SU-DHL-6 (cell line): ENCODE results near the gene BPIFA2.

Source experiments
- H2AFZ ChIP-seq: fragments of 200-600 bp; sonication (generic); 2 replicates; pipeline ENCODE4 v1.6.1; 2014; ENCODE audit warnings: low read depth, mild to moderate bottlenecking, moderate library complexity, mixed read lengths, antibody characterized with exemption, low read length; ENCODE audit not compliant: severe bottlenecking
- H3F3A ChIP-seq: fragments of 200-600 bp; shearing (Covaris generic); 2 replicates; pipeline ENCODE4 v1.6.0; 2016; ENCODE audit warnings: antibody characterized with exemption, mild to moderate bottlenecking; ENCODE audit not compliant: insufficient read depth
- H3K27ac ChIP-seq: fragments of 200-600 bp; sonication (generic); 2 replicates; pipeline ENCODE4 v1.5.1; 2016; ENCODE audit warnings: low read depth, mild to moderate bottlenecking, low read length, moderate library complexity, mixed read lengths
- H3K27me3 ChIP-seq: fragments of 200-600 bp; sonication (generic), shearing (Covaris generic); 2 replicates; pipeline ENCODE4 v1.6.0; 2014; ENCODE audit warnings: mild to moderate bottlenecking, low read length
- H3K36me3 ChIP-seq: fragments of 200-600 bp; sonication (generic); 2 replicates; pipeline ENCODE4 v1.6.1; 2014; ENCODE audit warnings: mild to moderate bottlenecking, low read length, mixed read lengths
- H3K4me2 ChIP-seq: fragments of 300-600, 200-600 bp; shearing (Covaris generic), sonication (generic); 2 replicates; pipeline ENCODE4 v1.6.0; 2014; ENCODE audit warnings: low read length, low read depth, mild to moderate bottlenecking; ENCODE audit not compliant: poor library complexity, severe bottlenecking
- H3K4me3 ChIP-seq: fragments of 200-600 bp; sonication (generic); 2 replicates; pipeline ENCODE4 v1.5.1; 2014; ENCODE audit warnings: antibody characterized with exemption, low read length, mild to moderate bottlenecking, mixed read lengths; ENCODE audit not compliant: insufficient read depth, poor library complexity, severe bottlenecking
- H3K79me2 ChIP-seq: fragments of 200-600 bp; sonication (generic); 2 replicates; pipeline ENCODE4 v1.6.1; 2014; ENCODE audit warnings: mild to moderate bottlenecking, low read length, moderate library complexity; ENCODE audit not compliant: insufficient read depth
- H3K9ac ChIP-seq: fragments of 200-600 bp; sonication (generic); 2 replicates; pipeline ENCODE4 v1.7.0; 2014; ENCODE audit warnings: mild to moderate bottlenecking, low read length
- H3K9me2 ChIP-seq: fragments of 200-600 bp; sonication (generic); replicated peaks from 2 replicates; pipeline ENCODE4 v1.6.1; 2014; ENCODE audit warnings: low read length; ENCODE audit not compliant: insufficient read depth
- H3K9me3 ChIP-seq: fragments of 200-600 bp; sonication (generic); 2 replicates; pipeline ENCODE4 v1.6.1; 2014; ENCODE audit warnings: low read length, mixed read lengths; ENCODE audit not compliant: insufficient read depth
- H4K20me1 ChIP-seq: fragments of 200-600 bp; sonication (generic); 2 replicates; pipeline ENCODE4 v1.6.1; 2014; ENCODE audit warnings: low read depth, mild to moderate bottlenecking, antibody characterized with exemption, low read length, moderate library complexity, mixed read lengths
- EZH2phosphoT487 ChIP-seq: fragments of 200-600 bp; sonication (generic), shearing (Covaris generic); conservative IDR thresholded peaks from 2 replicates; pipeline ENCODE4 v1.6.1; 2018; ENCODE audit warnings: mild to moderate bottlenecking, antibody characterized with exemption, low read length, moderate library complexity, mixed read lengths
- TF ChIP-seq, protein P1 (sequence below): fragments of 200-600 bp; sonication (generic); IDR thresholded peaks from one replicate; pipeline ENCODE4 v1.5.1; 2017; ENCODE audit warnings: antibody characterized with exemption, mild to moderate bottlenecking, low read length, moderate library complexity; ENCODE audit not compliant: insufficient read depth, poor library complexity, severe bottlenecking

BPIFA2 gene

DNA sequence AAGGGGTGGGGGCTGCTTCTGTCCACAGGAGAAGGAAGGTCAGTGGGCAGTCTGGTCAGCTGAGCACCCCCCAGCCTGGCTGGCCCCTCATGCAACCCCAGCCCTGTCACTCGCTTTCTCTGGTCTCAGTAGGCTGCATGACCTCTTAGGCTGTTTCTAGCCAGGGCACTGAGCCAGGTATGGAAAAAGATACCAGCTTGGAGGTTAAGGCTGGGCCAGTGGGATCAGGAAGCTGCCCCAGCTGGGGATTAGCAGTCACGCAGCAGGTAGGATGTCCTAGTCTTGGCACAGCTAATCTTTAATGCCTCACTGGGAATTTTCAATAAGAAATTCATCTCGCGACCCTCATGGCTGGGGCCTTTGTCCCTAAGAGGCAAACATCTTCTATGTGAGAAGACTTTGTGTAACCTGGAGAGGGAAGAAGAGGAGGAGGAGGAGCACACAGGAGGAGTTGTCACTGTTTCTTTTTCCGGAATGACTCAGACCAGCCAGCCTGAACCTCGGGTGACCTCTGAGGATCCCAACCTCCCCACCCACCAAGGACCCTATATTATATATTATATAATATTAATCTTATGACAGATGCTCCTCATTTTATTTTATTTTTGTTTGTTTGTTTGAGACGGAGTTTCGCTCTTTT is 2.4 kb upstream of the BPIFA2 start:
- Histone ChIP-seq H3K9me3 (no peaks in the 10 kb centered on the region), H3K27me3 (no peaks in the 10 kb centered on the region; the same call in 1 of the 2 replicates), H3F3A (no peaks in the 10 kb centered on the region), H3K36me3 (no peaks in the 10 kb centered on the region), H3K27ac (no peak overlapping the region), H3K79me2 (no peaks in the 10 kb centered on the region), H2AFZ (no peak overlapping the region), H3K9ac (no peak overlapping the region), H3K9me2 (no peaks in the 10 kb centered on the region), H4K20me1 (no peaks in the 10 kb centered on the region), H3K4me3 (no peak overlapping the region), H3K4me2 (no peak overlapping the region)
- TF ChIP-seq, protein P1, sequence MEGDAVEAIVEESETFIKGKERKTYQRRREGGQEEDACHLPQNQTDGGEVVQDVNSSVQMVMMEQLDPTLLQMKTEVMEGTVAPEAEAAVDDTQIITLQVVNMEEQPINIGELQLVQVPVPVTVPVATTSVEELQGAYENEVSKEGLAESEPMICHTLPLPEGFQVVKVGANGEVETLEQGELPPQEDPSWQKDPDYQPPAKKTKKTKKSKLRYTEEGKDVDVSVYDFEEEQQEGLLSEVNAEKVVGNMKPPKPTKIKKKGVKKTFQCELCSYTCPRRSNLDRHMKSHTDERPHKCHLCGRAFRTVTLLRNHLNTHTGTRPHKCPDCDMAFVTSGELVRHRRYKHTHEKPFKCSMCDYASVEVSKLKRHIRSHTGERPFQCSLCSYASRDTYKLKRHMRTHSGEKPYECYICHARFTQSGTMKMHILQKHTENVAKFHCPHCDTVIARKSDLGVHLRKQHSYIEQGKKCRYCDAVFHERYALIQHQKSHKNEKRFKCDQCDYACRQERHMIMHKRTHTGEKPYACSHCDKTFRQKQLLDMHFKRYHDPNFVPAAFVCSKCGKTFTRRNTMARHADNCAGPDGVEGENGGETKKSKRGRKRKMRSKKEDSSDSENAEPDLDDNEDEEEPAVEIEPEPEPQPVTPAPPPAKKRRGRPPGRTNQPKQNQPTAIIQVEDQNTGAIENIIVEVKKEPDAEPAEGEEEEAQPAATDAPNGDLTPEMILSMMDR: no peak
- TF ChIP-seq EZH2phosphoT487: no peak

DNA sequence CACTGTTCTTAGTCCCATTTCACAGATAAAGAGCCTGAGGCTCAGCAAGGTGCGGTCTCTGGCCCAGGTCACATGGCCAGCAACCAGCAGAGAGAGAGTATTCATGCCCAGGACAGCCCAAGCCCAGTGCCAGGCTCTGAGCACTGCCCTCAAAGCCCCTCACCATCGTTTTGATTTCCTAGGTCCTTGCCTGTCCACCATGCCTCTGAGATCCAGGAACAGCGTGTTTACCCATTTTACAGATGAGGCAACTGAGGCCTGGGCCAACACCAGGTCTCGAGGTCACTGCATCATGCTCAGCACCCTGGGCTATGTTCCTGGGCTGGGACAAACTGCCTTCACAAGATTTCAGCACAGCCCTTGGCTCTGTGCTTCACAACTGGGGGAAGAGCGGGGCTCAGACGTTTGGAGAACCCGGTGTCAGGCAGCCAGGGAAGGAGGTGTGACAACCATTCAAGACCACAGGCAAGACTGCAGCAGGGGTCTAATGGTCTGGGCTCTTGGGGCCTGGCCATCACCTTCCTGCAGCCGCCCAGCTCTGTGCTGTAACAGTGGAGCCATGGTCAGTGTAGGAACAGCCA is 1.3 kb upstream of the BPIFA2 start:
- Histone ChIP-seq H3K9ac (no peak overlapping the region), H3K9me2 (no peaks in the 10 kb centered on the region), H3K36me3 (no peaks in the 10 kb centered on the region), H3K9me3 (no peaks in the 10 kb centered on the region), H3K27ac (no peak overlapping the region), H3K79me2 (no peaks in the 10 kb centered on the region), H3K27me3 (no peaks in the 10 kb centered on the region; the same call in 1 of the 2 replicates), H2AFZ (no peak overlapping the region), H3F3A (no peaks in the 10 kb centered on the region), H3K4me3 (no peak overlapping the region), H4K20me1 (no peaks in the 10 kb centered on the region), H3K4me2 (no peak overlapping the region)
- no peak for TF ChIP-seq EZH2phosphoT487
- TF ChIP-seq, protein P1: no peak

DNA sequence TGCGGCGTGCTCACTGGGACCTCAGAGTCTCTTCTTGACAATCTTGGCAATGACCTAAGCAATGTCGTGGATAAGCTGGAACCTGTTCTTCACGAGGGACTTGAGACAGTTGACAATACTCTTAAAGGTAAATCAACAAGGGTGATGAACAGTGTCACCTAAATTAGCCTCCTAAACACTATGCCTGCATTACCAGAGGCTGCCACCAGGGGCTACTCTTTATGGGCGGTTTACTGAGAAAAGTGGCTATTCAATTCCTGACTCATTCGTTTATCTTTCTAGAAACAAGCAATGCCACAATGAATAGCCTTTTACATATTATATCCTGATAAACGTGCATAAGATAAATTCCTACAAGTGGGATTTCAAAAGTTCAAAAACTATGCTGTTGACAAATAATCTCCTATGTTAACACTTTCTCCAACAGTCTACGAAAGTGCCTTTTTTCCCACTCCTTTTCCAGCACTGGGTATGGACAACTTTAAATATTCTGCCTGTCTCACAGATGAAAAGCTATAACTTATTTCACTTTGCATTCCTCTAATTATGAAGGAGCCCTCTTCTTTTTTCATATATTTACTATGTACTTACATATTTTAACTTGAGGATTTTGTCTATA is 1.3 kb downstream of the BPIFA2 start:
- H3K9ac ChIP-seq: no peak overlapping the region
- no peaks in the 10 kb centered on the region for H4K20me1 ChIP-seq
- H3K9me3 ChIP-seq: no peaks in the 10 kb centered on the region
- H3K27ac ChIP-seq: no peak overlapping the region
- H3K79me2 ChIP-seq: no peaks in the 10 kb centered on the region
- H2AFZ ChIP-seq: no peak overlapping the region
- H3K4me3 ChIP-seq: no peak overlapping the region
- H3K9me2 ChIP-seq: no peaks in the 10 kb centered on the region
- no peaks in the 10 kb centered on the region; the same call in 1 of the 2 replicates for H3K27me3 ChIP-seq
- no peaks in the 10 kb centered on the region for H3K36me3 ChIP-seq
- TF ChIP-seq, protein P1: peak; percentile 64
- TF ChIP-seq EZH2phosphoT487: no peak
- H3K4me2 ChIP-seq: no peak overlapping the region
- no peaks in the 10 kb centered on the region for H3F3A ChIP-seq
